GM04503 (cell line): ENCODE data around the gene ANKRD24.
"Not testable (repeated sequence)": the region's sequence is repeated elsewhere in the genome, so short reads cannot be mapped to it uniquely, and the experiment has no call there.

Experiments used
- DNase-seq: peaks from one replicate; pipeline ENCODE4 v3.0.0-alpha.2; 2012; ENCODE audit warnings: low read depth

Gene ANKRD24

DNA sequence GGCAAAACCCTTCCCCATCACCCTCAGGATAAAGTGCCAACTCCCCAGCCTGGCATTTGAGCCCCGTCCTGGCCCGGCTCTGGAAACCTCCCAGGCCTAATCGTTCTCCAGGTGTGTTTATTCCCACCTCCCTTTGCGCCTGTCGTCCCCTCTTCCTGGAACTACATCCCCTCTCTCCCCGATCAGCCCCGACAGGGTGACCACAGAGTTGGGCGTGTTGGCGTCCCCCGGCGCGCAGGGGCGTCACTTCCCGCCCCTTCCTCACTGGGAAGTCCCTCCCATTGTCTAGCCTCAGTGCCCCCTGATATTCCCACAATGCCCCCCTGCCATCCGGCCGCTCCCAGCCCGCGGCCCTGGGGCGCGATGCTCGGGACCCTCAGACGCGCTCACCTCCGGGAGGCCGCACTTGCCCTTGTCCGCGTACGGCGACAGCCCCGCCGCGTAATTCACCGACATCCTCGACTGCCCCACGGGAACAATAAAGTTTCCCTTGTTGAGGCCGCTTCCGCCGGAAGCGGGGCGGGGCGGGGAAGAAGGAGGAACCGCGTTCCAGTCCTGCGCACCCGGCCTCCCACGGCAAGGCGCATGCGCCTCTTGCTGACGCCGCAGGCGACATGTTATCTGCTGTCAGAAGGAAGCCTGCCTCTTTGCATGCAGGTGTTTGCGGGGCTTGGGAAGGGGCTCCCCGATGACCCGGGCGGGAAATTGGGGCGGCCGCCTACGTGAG is at the start of gene ANKRD24, which contains the start of gene SIRT6:
Gene ANKRD24, plus strand, starts transcription at position 606 of the 727 bp plus-strand sequence. CDS start 3,737 bp downstream, outside the sequence.
Gene SIRT6, minus strand, starts transcription at position 480 of the 727 bp plus-strand sequence. Its CDS starts 24 bp downstream, at position 456.
- peak; percentile 68 for DNase-seq

DNA sequence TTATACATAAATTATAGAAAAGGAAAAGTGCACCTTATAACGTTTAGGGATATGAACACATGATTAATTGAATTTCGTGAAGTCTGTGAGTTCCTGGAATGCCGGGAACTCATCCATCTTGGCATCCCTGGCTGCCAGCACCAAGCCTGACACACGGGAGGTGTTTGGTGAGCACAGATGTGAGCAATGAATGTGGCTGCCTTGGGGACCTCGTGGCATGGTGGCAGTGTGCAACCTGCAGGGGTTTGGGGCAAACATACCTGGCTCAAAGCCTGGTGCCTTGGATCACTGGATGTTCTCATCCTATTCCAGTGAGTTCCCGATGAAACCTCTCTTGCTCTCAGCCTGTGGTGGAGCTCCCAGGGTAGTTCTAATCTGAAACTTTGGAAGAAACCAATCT is 48.1 kb upstream of the ANKRD24 start:
- DNase-seq, result no peak

DNA sequence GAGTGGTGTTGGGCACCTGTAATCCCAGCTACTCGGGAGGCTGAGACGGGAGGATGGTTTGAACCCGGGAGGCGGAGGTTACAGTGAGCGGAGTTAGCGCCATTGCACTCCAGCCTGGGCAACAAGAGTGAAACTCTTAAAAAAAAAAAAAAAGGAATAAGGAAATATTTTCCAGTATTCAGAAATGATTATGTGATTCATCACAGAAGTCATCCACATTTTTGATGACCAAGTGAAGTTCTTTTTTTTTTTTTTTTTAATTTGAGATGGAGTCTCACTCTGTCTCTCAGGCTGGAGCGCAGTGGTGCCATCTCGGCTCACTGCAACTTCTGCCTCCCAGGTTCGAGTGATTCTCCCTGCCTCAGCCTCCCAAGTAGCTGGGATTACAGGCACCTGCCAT is 47.1 kb upstream of the ANKRD24 start:
- not testable (repeated sequence) for DNase-seq

DNA sequence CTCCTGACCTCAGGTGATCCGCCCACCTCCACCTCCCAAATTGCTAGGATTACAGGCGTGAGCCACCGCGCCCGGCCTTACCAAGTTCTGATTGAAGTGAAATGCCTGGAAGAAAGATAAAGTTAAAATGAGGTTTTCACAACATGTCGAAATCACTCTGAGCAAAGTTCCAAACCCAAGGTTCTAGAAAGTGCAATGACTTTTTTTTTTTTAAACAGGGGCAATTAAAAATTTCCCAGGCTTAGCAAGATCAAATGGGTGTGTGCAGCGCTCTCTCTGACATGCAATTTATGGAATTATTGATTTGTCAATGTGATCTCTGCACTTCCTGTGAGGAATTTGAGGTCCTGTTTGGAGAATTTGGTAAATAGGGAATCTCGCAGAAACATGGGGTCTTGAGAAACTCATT is 45.8 kb upstream of the ANKRD24 start:
- no peak for DNase-seq

DNA sequence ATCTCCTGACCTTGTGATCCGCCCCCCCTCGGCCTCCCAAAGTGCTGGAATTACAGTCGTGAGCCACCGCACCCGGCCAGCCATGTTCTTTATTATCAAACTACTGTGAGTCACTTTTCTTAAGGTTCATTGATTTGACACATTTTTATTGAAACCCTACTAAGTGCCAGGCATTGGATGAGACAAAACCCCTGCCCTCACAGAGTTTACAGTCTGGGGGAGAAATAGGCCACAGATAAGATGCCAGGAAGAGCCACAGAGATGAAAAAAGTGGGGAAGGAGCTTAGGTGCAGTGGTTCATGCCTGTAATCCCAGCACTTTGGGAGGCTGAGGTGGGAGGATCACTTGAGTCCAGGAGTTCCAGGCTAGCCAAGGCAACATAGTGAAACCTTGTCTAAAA is 44.0 kb upstream of the ANKRD24 start:
- no peak for DNase-seq

DNA sequence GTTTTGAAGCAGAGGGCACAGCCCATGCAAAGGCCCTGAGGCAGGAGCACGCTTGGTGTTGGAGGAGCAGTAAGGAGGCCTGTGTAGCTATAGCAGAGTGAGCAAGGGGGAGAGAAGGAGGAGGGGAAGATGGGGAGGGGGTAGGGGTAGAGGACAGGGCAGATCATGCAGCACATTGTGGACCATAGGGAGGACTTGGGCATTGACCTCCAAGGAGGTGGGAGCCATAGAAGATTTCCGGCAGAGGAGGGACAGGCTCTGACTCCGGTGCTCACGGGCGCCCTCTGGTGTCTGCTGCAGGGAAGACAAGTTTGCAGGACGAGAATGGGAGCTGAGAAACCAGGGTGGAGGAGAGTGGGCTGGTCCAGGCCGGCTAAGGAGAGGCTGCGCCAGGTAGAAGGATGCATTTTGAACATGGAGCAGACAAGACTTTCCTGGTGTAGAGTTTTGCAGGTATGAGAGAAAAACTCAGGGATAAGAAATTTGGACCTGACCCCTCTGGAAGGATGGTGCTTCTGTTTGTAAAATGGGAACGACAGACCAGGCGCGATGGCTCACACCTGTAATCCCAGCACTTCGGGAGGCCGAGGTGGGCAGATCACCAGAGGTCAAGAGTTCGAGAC is 42.8 kb upstream of the ANKRD24 start:
- no peak for DNase-seq

DNA sequence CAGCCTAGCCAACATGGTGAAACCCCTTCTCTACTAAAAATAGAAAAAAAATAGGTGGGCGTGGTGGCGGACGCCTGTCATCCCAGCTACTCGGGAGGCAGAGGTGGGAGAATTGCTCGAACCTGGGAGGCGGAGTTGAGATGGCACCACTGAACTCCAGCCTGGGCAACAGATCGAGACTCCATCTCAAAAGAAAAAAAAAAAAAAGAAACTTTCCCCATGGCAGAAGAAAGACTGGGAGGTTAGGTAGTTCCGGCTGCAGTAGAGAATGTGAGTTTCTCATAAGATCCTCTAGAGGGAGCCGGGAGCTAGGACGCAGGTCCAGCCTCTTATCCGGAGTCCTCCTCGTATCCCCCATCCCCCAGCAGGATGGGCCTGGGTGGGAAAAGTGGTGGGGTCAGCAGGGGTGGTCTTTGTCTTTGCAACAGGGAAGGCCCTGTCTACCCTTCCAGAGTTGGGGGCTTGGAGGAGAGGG is 42.2 kb upstream of the ANKRD24 start:
- no peak for DNase-seq

DNA sequence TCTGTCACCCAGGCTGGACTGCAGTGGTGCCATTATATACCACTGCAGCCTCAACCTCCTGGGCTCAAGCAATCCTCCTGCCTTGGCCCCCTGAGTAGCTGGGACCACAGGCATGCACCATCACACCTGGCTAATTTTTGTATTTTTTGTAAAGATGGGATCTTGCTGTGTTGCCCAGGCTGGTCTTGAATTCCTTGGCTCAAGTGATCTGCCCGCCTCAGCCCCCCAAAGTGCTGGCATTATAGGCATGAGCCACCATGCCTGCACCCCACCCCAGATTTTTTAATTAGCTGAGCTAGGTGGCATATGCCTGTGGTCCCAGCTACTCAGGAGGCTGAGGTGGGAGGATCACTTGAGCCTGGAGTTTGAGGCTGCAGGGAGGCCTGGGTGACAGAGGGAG is 39.6 kb upstream of the ANKRD24 start:
- DNase-seq, result not testable (repeated sequence)

DNA sequence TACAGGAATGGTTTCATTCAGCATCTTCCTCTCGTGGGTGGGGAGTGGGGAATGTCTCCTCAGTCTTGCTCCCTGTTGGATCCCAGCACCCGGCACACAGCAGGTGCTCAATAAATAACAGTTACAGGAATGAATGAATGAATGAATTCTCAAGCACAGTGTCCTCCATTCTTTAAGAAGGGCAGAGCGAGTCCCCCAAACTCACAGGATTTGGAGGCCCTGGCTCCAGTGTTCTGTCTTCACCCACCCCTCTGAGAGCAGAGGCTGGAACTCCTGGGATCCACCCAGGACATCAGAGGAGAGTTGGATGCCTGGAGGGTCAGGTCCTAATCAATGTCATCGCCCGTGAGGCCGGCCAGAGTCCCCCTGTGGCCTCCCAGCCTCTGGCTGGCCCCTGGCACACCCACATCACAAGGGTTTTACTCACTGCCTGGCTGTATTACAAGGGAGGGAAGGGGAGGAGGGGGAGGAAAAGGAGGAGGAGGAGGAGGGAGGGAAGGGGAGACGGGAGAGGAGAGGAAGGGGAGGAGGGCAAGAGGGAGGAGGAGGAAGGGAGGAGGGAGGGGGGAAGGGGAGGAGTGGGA is 37.7 kb upstream of the ANKRD24 start:
- DNase-seq, result no peak

DNA sequence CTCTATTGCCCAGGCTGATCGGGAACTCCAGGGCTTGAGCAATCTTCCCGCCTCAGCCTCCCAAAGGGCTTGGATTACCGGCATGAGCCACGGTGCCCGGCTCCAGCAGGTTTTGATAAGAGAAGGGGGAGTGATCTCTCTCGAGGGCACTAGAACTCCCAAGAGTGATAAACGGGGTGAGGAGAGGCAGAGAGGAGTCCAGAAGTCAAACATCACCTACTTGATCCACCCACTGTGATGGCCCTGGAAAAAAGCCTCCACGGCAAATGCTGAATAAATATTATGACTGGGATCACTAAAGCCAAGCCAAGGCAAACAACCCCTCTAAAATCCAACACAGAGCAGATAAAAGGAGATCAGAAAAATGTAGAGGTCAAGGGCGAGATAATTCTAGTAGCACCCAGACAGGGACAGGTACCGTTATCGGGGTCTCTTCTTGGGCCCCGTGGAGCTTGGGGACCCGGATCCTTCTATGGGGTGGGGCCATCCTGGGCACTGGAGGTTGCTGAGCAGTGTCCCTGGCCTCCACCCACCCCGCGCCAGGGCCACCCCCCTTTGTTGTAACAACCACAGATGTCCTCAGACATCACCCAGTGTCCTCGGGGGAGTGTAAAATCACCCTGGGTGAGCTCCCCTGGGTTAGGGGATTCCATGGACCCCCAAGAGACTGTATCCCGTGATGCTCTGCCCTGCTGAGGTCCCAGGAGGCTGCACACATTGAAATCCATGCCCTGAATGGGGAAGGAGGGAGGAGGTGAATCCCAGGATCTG is 32.8 kb upstream of the ANKRD24 start:
- DNase-seq, result no peak

DNA sequence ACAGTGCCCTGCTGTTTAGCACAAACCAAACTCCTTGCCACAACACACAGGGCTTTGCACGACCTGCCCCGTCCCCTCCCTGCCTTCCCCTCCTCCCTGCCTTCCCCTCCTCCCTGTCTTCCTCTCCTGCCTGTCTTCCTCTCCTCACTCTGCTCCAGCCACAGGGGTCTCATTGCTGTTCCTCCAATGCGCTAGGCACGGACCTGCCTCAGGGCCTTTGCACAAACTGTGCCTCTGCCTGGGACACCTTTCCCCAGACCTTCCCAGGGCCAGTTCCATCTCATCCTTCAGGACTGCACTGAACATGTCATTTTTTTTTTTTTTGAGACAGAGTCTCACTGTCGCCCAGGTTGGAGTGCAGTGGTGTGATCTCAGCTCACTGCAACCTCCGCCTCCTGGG is 30.9 kb upstream of the ANKRD24 start:
- no peak for DNase-seq

DNA sequence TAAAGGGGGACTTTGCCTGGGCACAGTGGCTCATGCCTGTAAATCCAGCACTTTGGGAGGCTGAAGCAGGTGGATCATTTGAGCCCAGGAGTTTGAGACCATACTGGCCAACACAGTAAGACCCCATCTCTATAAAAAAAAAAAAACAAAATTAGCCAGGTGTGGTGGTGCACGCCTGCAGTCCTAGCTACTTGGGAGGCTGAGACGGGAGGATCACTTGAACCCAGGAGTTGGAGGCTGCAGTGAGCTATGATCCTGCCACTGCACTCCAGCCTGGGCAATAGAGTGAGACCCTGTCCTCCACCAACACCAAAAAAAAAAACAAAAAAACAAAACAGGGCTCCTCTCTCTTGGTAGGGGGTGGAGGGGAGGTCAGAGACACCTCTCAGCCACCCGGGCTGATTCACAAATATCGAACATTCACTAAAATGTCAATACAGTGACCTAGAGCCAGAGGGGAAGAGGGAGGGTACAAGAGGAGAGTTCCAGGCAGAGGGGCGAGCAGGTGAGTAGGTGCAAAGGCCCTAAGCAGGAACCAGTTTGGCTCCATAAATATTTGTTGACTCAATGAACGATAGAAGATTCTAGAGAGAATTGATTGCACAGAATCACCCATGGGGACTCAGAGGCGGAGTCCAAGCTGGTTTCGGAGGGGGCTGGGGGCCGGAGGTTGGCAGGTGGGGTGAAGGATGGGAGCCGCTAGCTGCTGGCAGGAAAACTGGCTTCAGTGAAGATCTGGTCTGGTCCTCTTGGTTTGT is 30.1 kb upstream of the ANKRD24 start:
- no peak for DNase-seq

DNA sequence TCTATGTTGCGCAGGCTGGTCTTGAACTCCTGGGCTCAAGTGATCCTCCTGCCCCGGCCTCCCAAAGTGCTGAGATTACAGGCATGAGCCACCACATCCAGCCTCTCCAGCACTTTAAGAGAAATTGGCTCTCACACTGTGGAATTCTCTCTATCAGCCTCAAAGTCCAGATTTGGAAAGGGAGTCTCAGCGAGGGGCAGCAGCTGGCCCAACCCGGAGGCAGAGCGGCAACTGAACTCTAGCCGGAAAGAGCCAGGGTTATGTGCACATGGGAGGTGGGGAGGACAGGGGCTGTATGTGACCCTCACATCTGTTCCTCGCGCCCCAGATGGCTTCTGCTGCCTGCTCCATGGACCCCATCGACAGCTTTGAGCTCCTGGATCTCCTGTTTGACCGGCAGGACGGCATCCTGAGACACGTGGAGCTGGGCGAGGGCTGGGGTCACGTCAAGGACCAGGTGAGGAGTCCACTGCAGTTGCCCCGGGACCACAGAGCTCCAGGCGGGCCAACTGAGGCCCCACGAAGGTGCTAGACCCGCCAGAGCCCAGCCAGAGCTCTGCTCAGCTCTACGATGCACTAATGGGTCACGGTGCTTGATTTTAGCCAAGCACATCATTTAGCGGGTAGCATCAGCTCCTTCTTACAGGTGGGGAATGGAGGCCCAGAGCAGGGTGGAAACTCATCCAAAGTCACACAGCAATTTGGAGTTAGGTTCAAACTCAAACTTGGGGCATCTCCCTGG is 27.7 kb upstream of the ANKRD24 start:
- no peak for DNase-seq

DNA sequence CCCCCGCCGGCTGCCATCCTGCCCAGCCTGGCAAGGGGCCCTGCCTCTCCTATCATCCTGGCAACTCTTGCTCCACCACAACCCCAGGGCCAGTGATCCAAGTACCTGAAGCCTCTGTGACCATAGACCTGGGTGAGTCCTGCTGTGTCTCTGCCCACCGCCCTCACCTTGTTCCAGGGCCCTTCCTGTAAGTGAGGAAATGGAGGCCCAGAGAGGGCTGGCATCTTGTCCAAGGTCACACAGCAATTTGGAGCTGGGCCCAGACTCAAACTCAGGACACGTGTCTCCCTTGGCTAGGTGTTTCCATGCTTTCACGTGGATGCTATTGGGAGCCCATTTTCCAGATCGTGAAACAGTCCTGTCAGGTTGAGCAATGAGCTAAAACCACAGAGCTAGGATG is 25.3 kb upstream of the ANKRD24 start:
- no peak for DNase-seq

DNA sequence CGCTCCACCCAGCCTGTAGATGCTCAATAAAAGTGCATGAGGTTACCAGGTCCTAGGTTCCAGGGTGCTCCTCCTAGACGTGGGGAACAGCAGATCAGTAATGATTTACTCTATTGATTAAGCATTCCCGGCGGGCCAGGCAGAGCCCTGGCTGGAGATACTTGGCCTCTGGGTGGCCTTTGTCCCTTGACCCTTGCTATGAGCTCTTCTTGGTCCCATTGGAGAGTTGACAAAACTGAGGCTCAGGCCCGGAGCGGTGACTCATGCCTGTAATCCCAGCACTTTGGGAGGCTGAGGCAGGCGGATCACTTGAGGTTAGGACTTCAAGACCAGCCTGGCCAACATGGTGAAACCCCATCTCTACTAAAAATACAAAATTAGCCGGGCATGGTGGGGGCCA is 24.5 kb upstream of the ANKRD24 start:
- not testable (repeated sequence) for DNase-seq

DNA sequence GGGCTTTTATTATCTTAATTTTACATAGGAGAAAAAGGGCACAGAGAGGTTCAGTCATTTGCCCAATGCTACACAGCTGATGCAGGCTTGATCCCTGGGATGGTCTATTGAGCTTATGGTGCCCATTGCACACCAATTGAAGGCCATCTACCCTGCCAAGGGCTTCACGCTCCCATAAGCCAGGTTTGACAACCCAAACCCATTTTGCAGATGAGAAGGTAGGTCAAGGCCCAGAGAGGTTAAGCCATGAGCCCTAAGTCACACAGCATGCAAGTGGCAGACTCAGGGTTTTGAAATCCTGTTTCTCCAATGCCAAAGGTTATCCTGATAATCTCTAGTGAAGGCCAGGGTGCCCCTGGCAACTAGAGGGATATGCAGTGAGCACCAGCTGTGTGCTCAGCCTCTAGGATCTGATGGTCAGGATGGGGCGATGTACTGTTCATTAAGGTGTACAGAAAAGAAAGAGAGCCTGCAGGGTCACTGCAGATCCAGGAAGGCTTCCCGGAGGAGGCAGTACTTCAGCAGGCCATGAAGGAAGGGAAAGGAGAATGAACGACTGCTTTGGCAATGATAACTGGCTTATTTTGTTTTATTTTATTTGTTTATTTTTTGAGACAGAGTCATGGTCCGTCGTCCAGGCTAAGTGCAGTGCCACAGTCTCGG is 20.9 kb upstream of the ANKRD24 start:
- DNase-seq, result no peak

DNA sequence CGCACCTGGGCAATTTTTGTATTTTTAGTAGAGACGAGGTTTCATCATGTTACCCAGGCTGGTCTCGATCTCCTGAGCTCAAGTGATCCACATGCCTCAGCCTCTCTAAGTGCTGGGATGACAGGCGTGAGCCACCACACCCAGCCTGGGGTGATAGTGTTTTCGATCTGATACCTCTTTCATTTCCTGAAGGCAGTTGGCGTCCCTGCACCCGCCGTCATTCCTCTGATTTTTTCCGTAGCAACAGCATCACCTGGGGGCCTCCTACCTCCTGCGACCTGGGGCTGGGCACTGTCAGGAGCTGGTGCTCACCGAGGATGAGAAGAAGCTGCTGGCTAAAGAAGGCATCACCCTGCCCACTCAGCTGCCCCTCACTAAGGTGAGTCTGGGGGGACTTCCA is 18.2 kb upstream of the ANKRD24 start:
- DNase-seq, result no peak

DNA sequence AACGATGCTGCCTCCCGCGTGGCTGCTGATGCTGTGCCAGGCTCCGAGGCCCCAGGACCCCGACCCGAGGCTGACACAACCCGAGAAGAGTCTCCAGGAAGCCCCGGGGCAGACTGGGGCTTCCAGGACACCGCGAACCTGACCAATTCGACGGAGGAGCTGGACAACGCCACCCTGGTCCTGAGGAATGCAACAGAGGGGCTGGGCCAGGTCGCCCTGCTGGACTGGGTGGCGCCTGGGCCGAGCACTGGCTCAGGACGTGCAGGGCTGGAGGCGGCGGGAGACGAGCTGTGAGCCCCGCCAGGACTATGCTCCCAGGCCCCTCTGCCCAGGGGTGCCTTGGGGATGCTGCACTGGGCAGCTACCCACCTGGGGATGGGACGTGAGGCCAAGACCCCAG is 10.8 kb upstream of the ANKRD24 start:
- DNase-seq, result no peak

DNA sequence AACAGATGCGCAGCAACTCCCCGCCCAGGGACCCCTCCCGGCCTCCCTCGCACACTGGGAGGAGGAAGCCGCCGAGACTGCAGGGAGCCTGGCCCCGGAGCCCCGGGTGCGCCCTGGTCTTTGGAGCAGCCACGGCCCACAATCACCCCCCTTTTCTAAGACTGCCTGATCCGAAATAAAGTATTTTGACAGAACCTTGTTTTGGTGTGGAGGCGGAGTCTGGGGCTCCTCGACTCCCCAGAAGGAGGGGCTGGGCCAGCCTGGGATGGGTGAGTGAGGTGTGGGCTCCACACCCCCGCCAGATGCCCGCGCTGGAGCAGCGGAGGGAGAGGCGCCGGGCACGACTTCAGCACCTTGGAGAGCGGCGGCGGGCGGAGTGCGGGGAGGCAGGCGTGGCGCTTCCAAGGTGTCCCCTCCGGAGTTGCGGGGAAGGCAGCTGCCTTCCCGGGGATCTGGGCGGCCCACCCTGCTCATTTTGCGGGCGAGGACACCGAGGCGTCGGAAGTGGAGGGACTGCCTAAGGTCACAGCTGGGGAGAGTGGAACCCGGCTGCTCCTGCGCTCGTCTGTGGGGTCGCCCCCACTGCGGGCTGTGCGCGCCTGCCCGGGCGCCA is 9.5 kb upstream of the ANKRD24 start:
- no peak for DNase-seq
